Sigmoid colon (tissue), 4 donors: ENCODE measurements around the gene CTNNB1.

Experiments
- CTCF ChIP-seq, 4 experiments: fragments of 450-650 bp in 3 of 4; fragments of 200-600 bp in 1 of 4; IDR thresholded peaks; one replicate each; pipeline ENCODE4 v1.5.1; 2016 to 2019; ENCODE audit warnings: antibody characterized with exemption in 4 of 4, mild to moderate bottlenecking in 3 of 4, moderate library complexity in 2 of 4
- EP300 ChIP-seq, 4 donors: sonication (generic); formaldehyde crosslinking; IDR thresholded peaks; one replicate each; pipeline ENCODE4 v1.6.1; 2017; ENCODE audit warnings: antibody characterized with exemption in 4 of 4
- POLR2A ChIP-seq, 2 donors: fragments of 450-650 bp; IDR thresholded peaks; one replicate each; pipeline ENCODE4 v1.6.1; 2016; ENCODE audit warnings: antibody characterized with exemption in 2 of 2, mild to moderate bottlenecking in 2 of 2, moderate library complexity in 2 of 2

DNA sequence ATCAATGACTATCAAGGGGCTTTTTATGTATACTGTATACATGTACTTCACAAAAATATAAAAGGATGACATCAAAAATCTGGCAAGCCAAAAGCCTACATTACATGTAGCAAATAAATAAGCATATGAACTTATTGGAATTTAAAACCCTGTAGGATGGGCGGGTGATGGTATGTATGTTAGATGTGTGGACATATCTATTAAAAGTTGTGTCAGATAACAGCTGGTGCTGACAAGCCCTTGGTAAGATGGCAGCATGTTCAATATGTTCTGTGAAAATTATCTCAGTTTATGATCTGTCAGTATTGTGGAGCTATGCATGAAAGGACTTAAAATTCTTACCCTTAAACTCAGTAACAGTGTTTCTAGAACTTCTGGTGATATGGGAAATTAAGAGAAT, 20.1 kb downstream of the CTNNB1 start:
- TF ChIP-seq CTCF (IDR thresholded peaks at IDR 0.05) (no peak), POLR2A (IDR thresholded peaks at IDR 0.05) (no peak), EP300 (IDR thresholded peaks at IDR 0.05) (no peak)
